SK-MEL-5 (cell line): ENCODE results near the gene PEPD. TPM values are rescaled to one million over a fixed set of nuclear protein-coding genes. Genes with fewer than 3 reads are reported as not detected.

ENCODE experiments used
- DNase-seq: peaks from one replicate; pipeline ENCODE4 v3.0.0-alpha.2; 2016; ENCODE audit warnings: low read depth, low spot score
- in situ Hi-C: cut with HindIII; loops from 2 replicates; pipeline ENCODE4 v1.10.0; 2016; ENCODE audit warnings: low sequenced_read_pairs, high pct_unique_total_duplicates, low pct_unique_long_range_greater_than_20kb
- total RNA-seq: library from RNA; depleted of rRNA; stranded (reverse); fragments of >200 nt; shearing (Covaris generic); gene quantifications from 2 replicates; pipeline ENCODE4 v1.2.3, GENCODE V29; 2014

Gene PEPD
- total RNA-seq, 1 experiment from 2014 or later, result 162 TPM

DNA sequence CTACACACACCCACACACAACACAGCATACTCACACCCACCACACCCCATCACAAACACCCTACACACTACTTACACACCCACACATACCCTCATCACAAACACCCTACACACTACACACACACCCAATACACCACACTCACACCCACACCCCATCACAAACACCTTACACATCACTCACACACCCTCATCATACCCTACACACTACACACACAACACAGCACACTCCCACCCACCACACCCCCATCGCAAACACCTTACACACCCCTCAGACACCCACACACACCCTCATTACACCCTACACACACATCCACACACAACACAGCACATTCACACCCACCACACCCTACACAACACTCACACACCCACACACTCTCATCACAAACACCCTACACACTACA lies 15.8 kb downstream of the PEPD start:
- no peak for DNase-seq
- in situ Hi-C loops, result no loop called here

DNA sequence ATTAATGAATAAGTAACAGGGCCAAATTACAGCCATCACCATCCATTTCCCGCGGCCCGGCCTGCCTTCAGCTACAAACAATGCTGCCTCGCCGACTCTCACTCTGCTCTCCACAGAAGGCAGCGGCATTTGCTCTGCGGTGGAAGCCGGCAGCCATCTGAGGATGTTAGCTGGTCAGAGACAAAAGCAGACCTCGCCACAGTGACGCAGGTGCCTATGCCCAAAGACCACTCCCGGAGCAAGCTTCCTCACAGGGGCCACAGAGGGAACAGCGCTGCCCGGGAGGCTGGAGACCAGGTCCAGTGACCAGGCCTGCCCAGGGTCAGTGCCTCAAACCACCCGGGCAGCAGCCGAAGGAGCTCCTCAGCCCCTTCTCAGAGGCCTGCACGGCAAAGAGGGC lies 16.4 kb downstream of the PEPD start:
- no peak for DNase-seq

DNA sequence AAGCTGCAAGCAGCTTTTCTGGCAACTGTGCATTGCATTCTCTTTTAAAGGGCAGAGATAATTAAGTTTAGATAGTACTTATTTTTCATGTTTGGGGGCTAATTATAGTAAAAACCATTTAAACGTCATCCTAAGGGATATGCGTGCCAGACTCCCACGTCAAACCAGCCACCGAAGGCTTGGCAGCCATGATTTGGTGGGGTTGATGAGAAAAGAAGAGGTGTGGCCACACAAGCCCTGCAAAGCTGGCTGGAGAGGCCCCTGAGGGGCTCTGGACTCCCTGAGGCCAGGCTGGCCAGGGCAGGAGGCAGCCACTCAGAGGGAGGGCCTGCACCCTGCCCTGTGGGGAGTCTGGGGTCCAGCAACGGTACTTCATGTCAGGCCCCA lies 17.5 kb downstream of the PEPD start:
- DNase-seq, result peak; percentile 69
- in situ Hi-C loops, result no loop called here

More for the DNA sequence above, 16.4 kb downstream of the PEPD start:
- in situ Hi-C loops, result no loop called here

DNA sequence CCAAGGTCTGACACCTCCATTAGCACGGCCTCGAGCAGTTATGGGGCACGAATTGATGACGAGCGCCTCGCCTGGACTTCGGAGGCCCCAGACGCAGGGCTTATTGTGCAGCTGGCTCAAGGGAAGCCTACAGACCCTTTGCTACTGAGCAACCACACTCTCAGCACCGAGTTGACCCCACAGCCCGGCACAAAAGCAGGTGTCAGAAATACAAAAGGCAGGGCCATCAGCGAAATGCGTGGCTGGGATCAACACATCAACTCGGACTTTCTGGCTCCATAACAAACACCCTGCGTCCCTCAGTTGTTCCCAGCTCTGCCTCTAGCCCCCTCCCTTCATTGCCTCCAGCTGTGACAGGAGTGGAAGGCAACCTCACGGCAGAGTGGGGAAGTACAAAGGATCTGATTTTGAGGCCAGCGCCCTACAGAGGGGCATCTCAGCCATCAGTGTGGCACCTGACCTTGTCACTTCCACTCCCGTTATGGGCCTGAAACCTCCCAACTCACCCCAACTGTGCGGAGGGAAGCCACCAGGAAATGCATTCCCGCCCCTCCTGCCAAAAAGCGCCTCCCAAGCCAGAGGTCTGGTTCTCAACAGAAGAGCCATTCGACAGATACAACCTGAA lies 18.0 kb downstream of the PEPD start:
- no peak for DNase-seq
- in situ Hi-C loops, result no loop called here

DNA sequence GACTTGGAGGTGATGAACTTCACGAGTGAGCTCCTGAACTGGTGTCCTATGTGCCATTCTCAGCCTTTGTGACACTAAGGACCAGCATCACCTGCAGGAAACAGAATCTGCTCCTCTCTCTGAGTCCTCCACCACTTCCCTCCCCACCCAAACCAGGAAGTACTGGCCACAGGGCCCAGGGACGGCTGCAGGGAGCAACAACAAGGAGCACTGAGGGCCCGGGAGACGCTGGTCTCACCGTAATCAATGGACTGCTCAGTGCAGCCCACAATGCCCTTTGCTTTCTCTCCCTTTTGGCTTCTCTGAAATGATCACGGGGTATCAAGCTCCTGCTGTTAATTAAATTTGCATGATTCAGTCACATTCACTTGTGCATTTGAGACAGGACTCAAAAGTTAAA lies 18.6 kb downstream of the PEPD start:
- in situ Hi-C loops, result no loop called here
- DNase-seq, result peak; percentile 26

DNA sequence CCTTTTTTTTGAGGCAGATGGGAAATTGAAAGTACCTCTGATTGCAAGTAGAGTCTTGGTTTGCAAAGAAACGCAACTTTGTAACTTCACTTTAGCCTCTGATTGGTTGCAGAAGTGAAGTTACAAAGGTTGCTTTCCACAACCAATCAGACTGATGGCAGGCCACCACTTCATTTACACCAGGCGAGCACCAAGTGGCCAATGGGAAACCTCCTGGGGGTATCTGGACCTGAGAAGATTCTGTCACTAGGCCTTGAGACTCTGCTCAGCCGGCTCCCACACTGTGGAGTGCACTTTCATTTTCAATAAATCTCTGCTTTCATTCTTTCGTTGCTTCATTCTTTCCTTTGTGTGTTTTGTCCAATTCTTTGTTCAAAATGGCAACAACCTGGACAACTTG lies 19.1 kb downstream of the PEPD start:
- in situ Hi-C loops, result no loop called here

DNA sequence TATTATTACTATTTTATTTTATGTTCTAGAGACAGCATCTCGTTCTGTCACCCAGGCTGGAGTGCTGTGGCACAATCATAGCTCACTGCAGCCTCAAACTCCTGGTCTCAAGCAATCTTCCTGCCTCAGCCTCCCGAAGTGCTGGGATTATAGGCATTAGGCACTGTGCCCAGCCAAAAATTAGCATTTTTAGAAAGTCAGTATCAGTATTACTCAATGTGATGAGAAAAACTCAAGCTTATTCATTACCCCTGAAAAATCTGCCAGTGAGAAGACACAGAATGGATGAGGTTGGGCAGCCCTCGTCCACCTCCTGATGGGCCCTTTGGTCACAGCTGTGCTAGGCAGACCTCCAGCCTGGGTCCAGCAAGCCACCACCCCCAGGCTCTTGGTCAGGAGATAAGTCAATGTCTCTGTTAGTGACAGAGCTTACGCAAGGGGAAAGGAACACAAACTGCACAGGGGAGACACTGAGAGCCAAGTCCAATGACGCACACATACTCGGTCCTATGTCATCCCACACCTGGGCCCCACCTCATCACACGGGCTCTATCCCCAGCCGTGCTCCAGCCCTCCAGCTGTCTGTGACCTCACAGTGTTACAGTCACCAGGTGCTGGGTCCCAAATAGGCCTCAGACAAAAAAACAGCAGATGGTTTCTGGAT lies 19.8 kb downstream of the PEPD start:
- in situ Hi-C loops, result no loop called here
- no peak for DNase-seq

More for the DNA sequence above, 19.1 kb downstream of the PEPD start:
- DNase-seq, result no peak

DNA sequence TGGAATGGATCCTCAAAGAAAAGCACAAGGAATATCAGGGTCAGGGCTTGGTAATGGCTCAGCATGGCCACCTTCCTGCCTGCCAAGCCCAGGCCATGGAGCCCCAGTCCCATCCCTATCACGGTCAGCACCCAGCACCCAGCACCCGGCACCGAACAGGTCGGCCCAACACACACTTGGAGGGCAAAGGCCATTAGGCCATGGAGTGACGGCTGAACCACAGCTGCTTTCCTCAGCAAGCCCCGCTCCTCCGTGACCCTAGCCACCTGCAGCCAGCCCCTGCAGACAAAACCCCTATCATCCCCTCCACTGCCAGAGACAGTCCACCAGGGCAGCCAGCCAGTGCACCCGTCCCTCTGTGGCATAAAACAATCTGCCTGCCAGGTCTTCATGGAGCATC lies 20.6 kb downstream of the PEPD start:
- in situ Hi-C loops, result no loop called here
- no peak for DNase-seq

DNA sequence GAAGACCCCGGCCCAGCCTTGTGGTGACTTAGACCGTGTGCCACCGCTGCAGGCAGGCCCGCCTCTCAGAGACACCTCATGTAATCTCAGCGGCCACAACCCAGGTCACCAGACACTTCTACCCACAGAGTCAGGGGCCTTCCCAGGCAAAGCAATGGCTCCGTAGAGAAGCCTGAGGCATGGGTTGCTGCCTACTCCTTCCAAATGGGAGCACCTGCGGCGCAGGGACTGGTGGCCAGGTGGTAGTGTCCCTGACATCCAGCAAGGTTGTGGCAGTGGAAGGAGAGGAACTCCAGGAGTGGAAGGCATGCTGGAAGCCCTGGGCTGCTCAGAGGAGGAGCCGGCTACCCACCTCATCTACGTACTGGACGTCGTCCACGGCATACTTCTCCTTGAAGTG lies 21.0 kb downstream of the PEPD start:
- in situ Hi-C loops, result no loop called here
- no peak for DNase-seq

DNA sequence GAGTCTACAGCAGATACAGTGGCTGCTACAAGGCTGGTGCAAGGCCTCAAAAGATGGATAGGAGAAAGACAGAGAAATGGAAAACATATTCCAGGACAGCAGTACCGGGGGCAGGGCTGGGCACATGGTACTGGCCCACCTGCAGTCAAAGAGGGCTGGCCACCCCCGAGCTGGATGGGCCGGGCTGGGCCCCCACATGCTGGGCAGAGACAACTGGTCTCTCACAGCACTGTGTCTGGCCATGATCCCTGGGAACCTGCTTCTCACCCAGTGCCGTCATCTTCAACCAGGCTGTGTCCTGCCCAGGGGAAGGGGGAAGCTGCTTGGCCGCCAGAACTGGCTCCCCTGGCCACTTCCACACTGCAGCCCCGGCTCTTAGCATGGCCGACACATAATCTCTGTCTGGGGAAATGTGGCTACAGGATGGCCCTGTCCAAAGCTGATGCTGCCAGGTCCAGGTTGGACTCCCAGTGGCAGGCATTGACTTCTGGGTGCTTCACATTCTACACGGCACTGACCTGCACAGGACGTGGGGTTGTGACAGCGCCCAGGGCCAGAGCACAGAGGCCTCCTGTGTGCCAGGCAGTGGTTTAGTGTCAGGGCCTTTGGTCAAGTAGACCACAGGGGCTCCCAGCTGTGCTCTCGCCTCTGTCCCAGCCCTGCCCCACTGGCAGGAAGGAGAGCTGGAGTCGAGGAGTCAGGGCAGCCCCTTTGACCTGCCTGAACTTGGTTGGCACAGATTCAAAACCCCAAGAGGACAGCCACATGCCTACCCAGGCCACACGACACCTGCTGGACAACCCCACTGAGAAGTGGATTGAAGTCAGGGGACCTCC lies 21.7 kb downstream of the PEPD start:
- in situ Hi-C loops, result no loop called here
- DNase-seq, result no peak

DNA sequence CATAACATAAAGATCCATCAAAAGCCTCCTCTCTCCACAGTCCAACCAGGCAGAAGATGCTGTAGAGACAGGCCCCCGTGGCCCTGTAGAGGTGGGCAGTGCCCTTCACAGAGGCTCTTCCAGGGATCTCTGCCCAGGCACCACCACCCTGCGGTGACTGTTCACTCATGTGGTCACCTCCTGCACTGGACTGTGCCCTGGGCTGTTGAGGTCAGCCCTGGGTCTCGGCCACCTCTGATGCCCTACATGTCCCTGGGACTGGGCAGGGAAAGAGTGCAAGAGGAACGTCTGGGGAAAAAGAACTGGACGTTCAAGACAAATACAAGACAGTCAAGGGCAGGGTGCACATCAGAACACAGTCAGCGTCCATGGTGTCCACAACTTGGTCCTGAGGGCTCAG lies 22.3 kb downstream of the PEPD start:
- in situ Hi-C loops, result no loop called here

DNA sequence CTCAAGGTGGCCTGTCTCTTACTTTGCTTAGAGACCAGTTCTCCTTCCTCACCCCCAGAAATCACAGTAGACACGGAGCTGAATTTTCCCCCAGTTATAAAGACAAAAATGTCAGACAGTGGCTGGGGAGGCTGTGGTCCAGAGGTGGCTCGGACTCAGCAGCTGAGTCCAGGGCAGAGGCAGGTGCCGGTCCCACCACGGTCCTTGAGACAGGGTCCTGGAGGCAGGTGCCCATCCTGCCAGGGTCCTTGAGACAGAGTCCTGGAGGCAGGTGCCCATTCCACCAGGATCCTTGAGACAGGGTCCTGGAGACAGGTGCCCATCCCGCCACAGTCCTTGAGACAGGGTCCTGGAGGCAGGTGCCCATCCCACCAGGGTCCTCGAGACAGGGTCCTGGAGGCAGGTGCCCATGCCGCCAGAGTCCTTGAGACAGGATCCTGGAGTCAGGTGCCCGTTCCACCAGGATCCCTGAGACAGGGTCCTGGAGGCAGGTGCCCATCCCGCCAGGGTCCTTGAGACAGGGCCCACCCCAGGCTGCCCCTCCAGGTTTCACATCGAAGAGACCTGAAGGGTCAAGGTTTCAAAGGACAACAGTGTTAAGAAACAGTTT lies 23.1 kb downstream of the PEPD start:
- in situ Hi-C loops, result no loop called here
- DNase-seq, result no peak

More for the DNA sequence above, 22.3 kb downstream of the PEPD start:
- no peak for DNase-seq

DNA sequence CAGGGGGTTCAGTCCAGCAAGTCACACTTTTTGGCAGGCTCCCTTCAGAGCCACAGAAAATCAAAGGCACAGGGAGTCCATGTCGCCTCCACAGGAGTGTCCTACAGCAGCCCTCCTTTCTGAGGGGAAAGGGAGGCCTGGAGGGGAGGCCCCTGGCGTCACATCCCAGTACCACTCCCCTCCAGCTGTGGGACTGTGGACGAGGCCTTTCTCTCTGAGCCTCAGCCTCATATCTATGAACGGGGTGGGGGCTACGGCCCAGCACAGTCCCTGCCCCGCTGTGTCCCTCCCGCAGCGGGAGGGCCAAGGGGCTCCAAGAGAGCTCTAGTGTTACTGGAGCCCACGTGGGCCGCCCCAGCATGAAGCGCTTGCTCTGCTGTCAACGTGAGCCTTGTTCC lies 23.8 kb downstream of the PEPD start:
- no peak for DNase-seq
- in situ Hi-C loops, result no loop called here

DNA sequence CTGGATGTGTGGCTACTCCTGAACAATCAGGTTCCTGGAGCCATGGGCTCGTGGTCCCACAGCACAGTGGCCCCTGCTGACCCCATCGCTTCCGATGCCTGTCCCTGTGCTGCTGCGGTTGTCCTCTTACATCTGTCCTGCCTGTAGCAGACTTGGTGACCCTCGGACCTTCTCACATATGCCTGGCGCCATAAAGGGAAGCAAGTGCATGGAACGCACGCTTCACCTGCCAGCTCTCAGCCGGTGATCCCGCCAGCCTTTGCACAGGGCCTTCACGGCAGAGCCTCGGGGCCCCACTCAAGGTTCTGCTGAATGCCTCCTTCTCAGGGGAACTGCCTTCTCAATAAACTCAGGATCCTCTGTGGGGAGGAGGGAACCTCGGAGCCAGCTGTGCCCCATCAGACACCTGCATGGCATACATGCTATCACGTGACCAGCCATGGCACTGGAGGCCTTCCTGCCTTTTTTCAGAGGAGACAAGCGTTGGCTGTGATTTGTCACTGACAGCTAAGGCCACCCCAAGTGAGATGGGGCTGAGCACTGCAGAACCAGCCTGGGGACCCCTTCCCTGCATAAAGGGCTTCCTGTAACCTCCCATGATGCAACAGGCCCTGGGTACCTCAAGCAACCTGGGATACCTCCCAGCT lies 24.3 kb downstream of the PEPD start:
- in situ Hi-C loops, result no loop called here

DNA sequence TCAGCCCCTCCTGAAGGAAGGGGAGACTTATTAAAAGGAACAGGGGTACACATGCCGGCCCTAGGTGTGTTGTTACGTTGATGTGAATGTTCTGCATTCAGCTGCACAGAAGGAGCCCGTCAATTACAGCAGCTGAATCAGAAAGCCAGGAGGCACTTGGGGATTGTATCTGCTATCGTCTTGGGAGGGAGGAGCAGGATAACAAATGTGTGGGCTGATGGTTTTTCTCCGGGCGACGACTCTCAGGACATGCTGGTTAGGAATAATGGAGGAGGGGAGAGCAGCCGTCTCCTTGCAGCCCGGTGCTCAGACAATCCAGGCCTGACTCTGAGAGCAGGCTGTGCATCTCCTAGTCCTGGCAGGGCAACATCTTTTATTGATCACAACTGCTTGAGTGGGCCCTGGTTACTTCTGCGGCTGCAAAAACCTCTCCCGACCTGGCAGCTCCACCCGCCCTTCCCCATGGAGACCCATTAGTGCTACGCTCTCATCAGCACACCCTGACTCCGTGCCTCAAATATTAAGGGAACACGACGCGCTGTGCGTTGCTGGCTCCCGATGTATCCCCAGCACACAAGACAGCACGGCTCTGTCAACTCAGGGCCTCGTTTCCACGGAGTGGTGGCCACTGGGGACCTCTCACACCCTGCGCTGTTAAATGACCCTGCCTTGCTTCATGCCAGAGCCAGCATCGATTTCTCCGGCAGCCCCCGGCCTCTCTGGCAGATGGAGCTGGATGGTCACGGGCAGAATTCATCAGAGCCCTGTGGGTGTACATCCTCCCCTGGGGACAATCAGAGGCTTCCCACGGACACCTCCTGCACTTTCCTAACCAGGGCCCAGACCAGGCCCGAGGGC lies 25.3 kb downstream of the PEPD start:
- in situ Hi-C loops, result no loop called here
- DNase-seq, result no peak

More for the DNA sequence above, 24.3 kb downstream of the PEPD start:
- no peak for DNase-seq

DNA sequence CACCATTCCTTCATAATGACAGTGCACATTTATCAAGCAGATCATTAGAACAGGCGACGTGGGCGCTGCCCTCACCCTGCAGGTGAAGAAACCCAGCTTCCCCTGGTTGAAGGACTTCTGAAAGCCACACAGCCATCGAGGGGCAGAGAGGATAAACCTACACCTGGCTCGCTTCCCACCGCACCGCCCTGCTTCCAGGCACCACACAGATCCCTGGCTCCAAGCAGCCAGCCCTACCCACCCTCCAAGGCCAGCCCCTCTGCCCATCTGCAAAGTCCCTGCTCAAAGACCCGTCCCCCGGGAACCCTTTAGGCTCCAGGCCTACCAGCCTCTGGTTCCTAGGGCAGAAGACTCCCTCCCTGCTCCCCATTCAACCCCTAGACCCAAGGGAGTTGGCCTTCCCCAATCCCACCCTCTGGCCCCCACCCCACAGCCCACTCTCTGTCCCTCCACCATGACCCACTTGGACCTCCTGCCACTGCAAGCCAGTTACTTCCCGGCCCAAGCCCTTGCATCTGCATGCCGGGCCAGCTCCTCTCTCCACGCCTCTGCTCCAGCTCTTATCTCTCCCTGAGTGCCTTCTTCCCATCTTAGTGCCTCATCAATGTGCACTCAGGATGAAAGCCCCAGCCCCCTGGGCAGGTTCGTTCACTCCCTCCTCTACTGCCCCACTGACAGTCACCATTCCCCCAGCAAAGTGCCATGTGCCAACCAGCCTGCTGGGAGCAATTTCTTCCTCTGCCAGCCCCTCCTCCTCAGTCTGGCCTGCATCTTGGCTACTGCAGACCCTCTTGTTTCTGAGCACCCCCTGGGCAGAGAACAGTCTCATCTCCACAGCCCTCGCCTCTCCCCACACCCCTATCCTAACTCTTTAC lies 28.0 kb downstream of the PEPD start:
- in situ Hi-C loops, result no loop called here
- DNase-seq, result no peak
